Pancreas (tissue), 10 donors: ENCODE data around the gene PDZD7. TPM values are rescaled to one million over a fixed set of nuclear protein-coding genes. Genes with fewer than 3 reads are reported as not detected.

ENCODE experiments used
- ATAC-seq, 4 donors: fragments of 200-7000 bp; cut with Tn5 transposase; one replicate each; pipeline versions ENCODE4 v1.8.0 to v1.9.1; 2020; ENCODE audit warnings: mild to moderate bottlenecking in 4 of 4, moderate library complexity in 4 of 4
- DNase-seq, 6 donors: peaks; one replicate each; pipeline ENCODE4 v3.0.0-alpha.2; 2020
- FAIRE-seq: peaks from 2 replicates; lab custom pipeline; 2012; peaks lifted over from hg19 to GRCh38; lab: Jason Lieb, UNC
- H3K27ac ChIP-seq, 4 donors: fragments of 200-600 bp; sonication (generic); 1 replicate in 3 of 4; 2 replicates in 1 of 4; pipeline versions ENCODE4 v1.5.0 to v1.8.0; 2020
- H3K27me3 ChIP-seq, 4 donors: fragments of 200-600 bp; one replicate each; pipeline ENCODE4 v1.8.0; 2021
- H3K36me3 ChIP-seq, 3 donors: fragments of 200-600 bp; sonication (generic) in 1 of 3; one replicate each; pipeline versions ENCODE4 v1.5.0 to v1.8.0; 2020 to 2021
- H3K4me1 ChIP-seq, 3 donors: fragments of 200-600 bp; one replicate each; pipeline ENCODE4 v1.8.0; 2021
- H3K4me3 ChIP-seq, 4 donors: fragments of 200-600 bp; sonication (generic) in 2 of 4; one replicate each; pipeline versions ENCODE4 v1.5.0 to v1.8.0; 2020 to 2021
- H3K9me3 ChIP-seq, 4 donors: fragments of 200-600 bp; one replicate each; pipeline ENCODE4 v1.8.0; 2021
- intact Hi-C, 3 donors: fragments of 100-400 bp; cut with DNase I; formaldehyde crosslinking; loops; one replicate each; pipeline versions ENCODE4 v1.11.1 to v1.14.2; 2022
- microRNA-seq, 2 donors: library from miRNA; unstranded; fragments of <30 nt; microRNA quantifications; one replicate each; pipeline versions ENCODE4 to v1.1.0, GENCODE V29; 2019 to 2020
- polyA plus RNA-seq, 2 donors: library from polyadenylated mRNA; stranded (reverse); fragments of 200-250 nt; gene quantifications; one replicate each; pipeline ENCODE4 v1.2.3, GENCODE V29; 2013
- total RNA-seq, 6 donors: library from RNA; stranded (reverse); fragmentation: NEBNext Ultra II Directional in 4 of 6; extraction: Animal tissue kit (Norgen Biotek cat#: 25700) in 4 of 6; gene quantifications; one replicate each; pipeline versions ENCODE4 v1.2.1 to v1.2.4, GENCODE V29; 2021 to 2023
- TF ChIP-seq, protein P1 (sequence below), 4 donors: fragments of 200-600 bp; sonication (generic) in 3 of 4; IDR thresholded peaks; one replicate each; pipeline versions ENCODE4 v1.5.0 to v1.8.0; 2021; ENCODE audit warnings: antibody characterized with exemption in 4 of 4
- donor health status: healthy with polysubstance abuse.
- donor health status: DM: no; HTN: no; CAD: no; lungs with moderate emphysema.
- donor health status: DM: no; HTN: no; CAD: no.
- donor health status: control.
- donor health status: control.
- donor health status: Bipolar disorder and iron deficiency.
- donor health status: DM: yes; HTN: yes; CAD: no.
- donor health status: DM: no; HTN: no; CAD: no.
- donor health status: DM: no; HTN: no; CAD: no.
- donor health status: DM: yes; HTN: yes; CAD: no.

Gene PDZD7
- total and polyA plus RNA-seq, 8 donors = 0.18 to 0.99 (median 0.38) TPM

- no peak for ATAC-seq
- Histone ChIP-seq H3K4me3 (no peak overlapping the region), H3K4me1 (no peaks in the 10 kb centered on the region), H3K9me3 (no peaks in the 10 kb centered on the region), H3K27ac (no peak overlapping the region), H3K36me3 (peaks cover 0 to 11% (median 8%) of the 10 kb centered on the region in 3 donors), H3K27me3 (no peaks in the 10 kb centered on the region)
- TF ChIP-seq, protein P1, sequence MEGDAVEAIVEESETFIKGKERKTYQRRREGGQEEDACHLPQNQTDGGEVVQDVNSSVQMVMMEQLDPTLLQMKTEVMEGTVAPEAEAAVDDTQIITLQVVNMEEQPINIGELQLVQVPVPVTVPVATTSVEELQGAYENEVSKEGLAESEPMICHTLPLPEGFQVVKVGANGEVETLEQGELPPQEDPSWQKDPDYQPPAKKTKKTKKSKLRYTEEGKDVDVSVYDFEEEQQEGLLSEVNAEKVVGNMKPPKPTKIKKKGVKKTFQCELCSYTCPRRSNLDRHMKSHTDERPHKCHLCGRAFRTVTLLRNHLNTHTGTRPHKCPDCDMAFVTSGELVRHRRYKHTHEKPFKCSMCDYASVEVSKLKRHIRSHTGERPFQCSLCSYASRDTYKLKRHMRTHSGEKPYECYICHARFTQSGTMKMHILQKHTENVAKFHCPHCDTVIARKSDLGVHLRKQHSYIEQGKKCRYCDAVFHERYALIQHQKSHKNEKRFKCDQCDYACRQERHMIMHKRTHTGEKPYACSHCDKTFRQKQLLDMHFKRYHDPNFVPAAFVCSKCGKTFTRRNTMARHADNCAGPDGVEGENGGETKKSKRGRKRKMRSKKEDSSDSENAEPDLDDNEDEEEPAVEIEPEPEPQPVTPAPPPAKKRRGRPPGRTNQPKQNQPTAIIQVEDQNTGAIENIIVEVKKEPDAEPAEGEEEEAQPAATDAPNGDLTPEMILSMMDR (IDR thresholded peaks at IDR 0.05) = no peak
- no peak for FAIRE-seq
- intact Hi-C loops = no loop called here
- no peak for DNase-seq
Measured at GRCh38 chr10:100960251-100960650, 70.7 kb downstream of the PDZD7 start.

Small RNA genes within 50 kb of the gene (microRNA-seq; reads per million reads assigned to microRNA genes)
- 0 reads per million in 2 donors for gene MIR608

Other genes with a start within 250 kb of the PDZD7 start
- gene SLF2, start 118.2 kb downstream of the PDZD7 start, total RNA-seq = 10 to 100 TPM in 5 of 6 donors, 1 to 10 TPM in 1; 9.5 to 16.8 (median 11.1) TPM
- 10 to 100 TPM; 12.8 to 16.5 TPM for gene SLF2, start 118.2 kb downstream of the PDZD7 start, polyA plus RNA-seq
- gene SEMA4G, start 61.6 kb downstream of the PDZD7 start, total RNA-seq = 10 to 100 TPM in 3 of 6 donors, 1 to 10 TPM in 3; 8.7 to 17.2 (median 12.5) TPM
- gene SEMA4G, start 61.6 kb downstream of the PDZD7 start, polyA plus RNA-seq = 10 to 100 TPM; 33.8 to 36.4 TPM
- gene MRPL43, start 43.6 kb downstream of the PDZD7 start, total RNA-seq = 10 to 100 TPM; 31.0 to 49.3 (median 36.2) TPM
- 10 to 100 TPM; 67.7 to 93.5 TPM for gene MRPL43, start 43.6 kb downstream of the PDZD7 start, polyA plus RNA-seq
- 1 to 10 TPM; 1.7 to 5.4 (median 3.8) TPM for gene TWNK, start 43.6 kb downstream of the PDZD7 start, total RNA-seq
- 1 to 10 TPM; 3.1 to 3.2 TPM for gene TWNK, start 43.6 kb downstream of the PDZD7 start, polyA plus RNA-seq
- gene LZTS2, start 31.3 kb downstream of the PDZD7 start, total RNA-seq = 10 to 100 TPM; 10.5 to 26.5 (median 14.4) TPM
- 10 to 100 TPM; 41.1 to 52.2 TPM for gene LZTS2, start 31.3 kb downstream of the PDZD7 start, polyA plus RNA-seq
- gene SFXN3, start 105 bp upstream of the PDZD7 start, total RNA-seq = 10 to 100 TPM in 5 of 6 donors, 1 to 10 TPM in 1; 8.2 to 33.5 (median 13.8) TPM
- gene SFXN3, start 105 bp upstream of the PDZD7 start, polyA plus RNA-seq = 10 to 100 TPM; 19.2 to 19.3 TPM
- 1 to 10 TPM in 2 of 6 donors, under 1 TPM in 4; 0.19 to 1.5 (median 0.67) TPM for gene KAZALD1, start 30.9 kb upstream of the PDZD7 start, total RNA-seq
- 1 to 10 TPM; 1.3 to 1.6 TPM for gene KAZALD1, start 30.9 kb upstream of the PDZD7 start, polyA plus RNA-seq
- not detected for gene TLX1, start 100.2 kb upstream of the PDZD7 start, total RNA-seq
- under 1 TPM; 0.11 to 0.19 TPM for gene TLX1, start 100.2 kb upstream of the PDZD7 start, polyA plus RNA-seq
- gene LBX1, start 198.3 kb upstream of the PDZD7 start, total RNA-seq = not detected
- not detected for gene LBX1, start 198.3 kb upstream of the PDZD7 start, polyA plus RNA-seq